Measurements from ENCODE around the gene GSN. TPM values are rescaled to one million over a fixed set of nuclear protein-coding genes. Genes with fewer than 3 reads are reported as not detected.

The GSN gene
- total RNA-seq, 2 donors from 2014 or later, result 57.0 to 77.2 TPM

DNA sequence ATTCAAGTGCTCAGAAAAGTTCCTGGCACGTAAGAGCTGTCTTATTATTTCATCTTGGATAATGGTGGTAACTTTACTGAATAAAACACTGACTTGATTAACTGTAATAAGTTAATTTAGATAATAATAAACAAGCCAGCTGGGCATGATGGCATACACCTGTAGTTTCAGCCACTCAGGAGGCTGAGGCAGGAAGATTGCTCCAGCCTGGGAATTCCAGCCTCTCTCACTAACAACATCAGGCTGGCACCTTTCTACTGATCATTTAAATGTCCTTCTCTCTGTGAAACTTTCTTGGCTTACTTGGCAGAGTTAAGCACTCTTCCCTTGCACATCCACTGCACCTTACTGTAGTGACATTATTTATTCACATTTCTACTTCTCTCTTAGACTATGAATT is 82.1 kb downstream of the GSN start:
- Mint-ChIP-seq H3K4me3 (no peak overlapping the region), H3K36me3 (ENCODE audit: low read depth) (peaks cover 10% of the 10 kb centered on the region), H3K27ac (no peak overlapping the region), H3K27me3 (ENCODE audit: insufficient read depth) (no peaks in the 10 kb centered on the region), H3K4me1 (peaks cover 24% of the 10 kb centered on the region), H3K9me3 (no peaks in the 10 kb centered on the region)
- no peak overlapping the region for H3K4me3 ChIP-seq (ENCODE audit: low read length)
- H3K9me3 ChIP-seq (ENCODE audit: control insufficient read depth, low read length), result no peaks in the 10 kb centered on the region
- no peaks in the 10 kb centered on the region for H3K27me3 ChIP-seq (ENCODE audit: control insufficient read depth, insufficient read depth, low read length, poor library complexity, severe bottlenecking)
- DNase-seq, result no peak
- H3K4me1 ChIP-seq (ENCODE audit: control insufficient read depth, insufficient read depth, low read length), result peaks cover 10% of the 10 kb centered on the region
- no peaks in the 10 kb centered on the region for H3K36me3 ChIP-seq (ENCODE audit: control insufficient read depth, insufficient read depth, low read length)
- no peak overlapping the region for H3K27ac ChIP-seq (ENCODE audit: low read depth, low read length)
- 100% methylated on average over 1 of the region's 1 CpG for WGBS, 2 experiments (ENCODE audit: insufficient coverage in 1 of 2, insufficient read length in 1 of 2)
- H3K9ac ChIP-seq (ENCODE audit: extremely low read depth, low read length, poor library complexity, severe bottlenecking), result no peak overlapping the region
- TF ChIP-seq, protein P1, sequence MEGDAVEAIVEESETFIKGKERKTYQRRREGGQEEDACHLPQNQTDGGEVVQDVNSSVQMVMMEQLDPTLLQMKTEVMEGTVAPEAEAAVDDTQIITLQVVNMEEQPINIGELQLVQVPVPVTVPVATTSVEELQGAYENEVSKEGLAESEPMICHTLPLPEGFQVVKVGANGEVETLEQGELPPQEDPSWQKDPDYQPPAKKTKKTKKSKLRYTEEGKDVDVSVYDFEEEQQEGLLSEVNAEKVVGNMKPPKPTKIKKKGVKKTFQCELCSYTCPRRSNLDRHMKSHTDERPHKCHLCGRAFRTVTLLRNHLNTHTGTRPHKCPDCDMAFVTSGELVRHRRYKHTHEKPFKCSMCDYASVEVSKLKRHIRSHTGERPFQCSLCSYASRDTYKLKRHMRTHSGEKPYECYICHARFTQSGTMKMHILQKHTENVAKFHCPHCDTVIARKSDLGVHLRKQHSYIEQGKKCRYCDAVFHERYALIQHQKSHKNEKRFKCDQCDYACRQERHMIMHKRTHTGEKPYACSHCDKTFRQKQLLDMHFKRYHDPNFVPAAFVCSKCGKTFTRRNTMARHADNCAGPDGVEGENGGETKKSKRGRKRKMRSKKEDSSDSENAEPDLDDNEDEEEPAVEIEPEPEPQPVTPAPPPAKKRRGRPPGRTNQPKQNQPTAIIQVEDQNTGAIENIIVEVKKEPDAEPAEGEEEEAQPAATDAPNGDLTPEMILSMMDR (conservative IDR thresholded peaks at IDR 0.05), result no peak

DNA sequence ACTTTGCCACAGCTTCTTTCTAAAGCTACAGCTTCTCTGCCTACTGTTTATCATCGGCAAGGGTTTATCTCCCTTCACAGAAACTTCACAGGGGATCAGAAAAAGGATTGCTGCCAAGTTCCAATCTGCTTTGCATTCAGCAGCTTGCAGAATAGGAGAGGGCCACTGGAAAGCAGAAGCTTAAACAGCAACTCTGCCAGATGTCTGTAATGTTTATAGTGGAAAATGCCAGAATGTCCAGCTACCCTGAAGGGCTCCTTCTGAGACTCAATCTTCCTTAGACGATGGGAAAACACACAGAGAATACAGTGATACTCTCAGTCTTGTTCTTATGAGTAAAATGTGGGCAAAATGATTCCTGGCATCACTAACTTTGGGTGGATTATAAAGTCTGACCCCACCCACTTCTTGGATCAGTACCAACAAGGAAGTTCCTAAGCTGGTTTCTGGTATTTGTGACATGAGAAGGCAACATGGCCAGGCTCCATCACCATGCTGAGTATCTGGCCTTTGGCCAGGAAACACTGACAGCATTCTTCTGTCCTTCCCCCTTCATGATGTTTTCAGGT is 83.1 kb downstream of the GSN start:
- WGBS, 2 experiments (ENCODE audit: insufficient coverage in 1 of 2, insufficient read length in 1 of 2), result 77 to 82% methylated on average over 2 of the region's 2 CpGs
- TF ChIP-seq, protein P1 (conservative IDR thresholded peaks at IDR 0.05), result no peak
- Mint-ChIP-seq H3K27ac (no peak overlapping the region), H3K4me3 (no peak overlapping the region), H3K9me3 (no peaks in the 10 kb centered on the region), H3K36me3 (ENCODE audit: low read depth) (peaks cover 10% of the 10 kb centered on the region), H3K4me1 (peaks cover 24% of the 10 kb centered on the region), H3K27me3 (ENCODE audit: insufficient read depth) (no peaks in the 10 kb centered on the region)
- no peak for DNase-seq
- Histone ChIP-seq H3K36me3 (ENCODE audit: control insufficient read depth, insufficient read depth, low read length) (no peaks in the 10 kb centered on the region), H3K27me3 (ENCODE audit: control insufficient read depth, insufficient read depth, low read length, poor library complexity, severe bottlenecking) (no peaks in the 10 kb centered on the region), H3K9ac (ENCODE audit: extremely low read depth, low read length, poor library complexity, severe bottlenecking) (no peak overlapping the region), H3K9me3 (ENCODE audit: control insufficient read depth, low read length) (no peaks in the 10 kb centered on the region), H3K4me1 (ENCODE audit: control insufficient read depth, insufficient read depth, low read length) (peaks cover 10% of the 10 kb centered on the region), H3K27ac (ENCODE audit: low read depth, low read length) (no peak overlapping the region), H3K4me3 (ENCODE audit: low read length) (no peak overlapping the region)

DNA sequence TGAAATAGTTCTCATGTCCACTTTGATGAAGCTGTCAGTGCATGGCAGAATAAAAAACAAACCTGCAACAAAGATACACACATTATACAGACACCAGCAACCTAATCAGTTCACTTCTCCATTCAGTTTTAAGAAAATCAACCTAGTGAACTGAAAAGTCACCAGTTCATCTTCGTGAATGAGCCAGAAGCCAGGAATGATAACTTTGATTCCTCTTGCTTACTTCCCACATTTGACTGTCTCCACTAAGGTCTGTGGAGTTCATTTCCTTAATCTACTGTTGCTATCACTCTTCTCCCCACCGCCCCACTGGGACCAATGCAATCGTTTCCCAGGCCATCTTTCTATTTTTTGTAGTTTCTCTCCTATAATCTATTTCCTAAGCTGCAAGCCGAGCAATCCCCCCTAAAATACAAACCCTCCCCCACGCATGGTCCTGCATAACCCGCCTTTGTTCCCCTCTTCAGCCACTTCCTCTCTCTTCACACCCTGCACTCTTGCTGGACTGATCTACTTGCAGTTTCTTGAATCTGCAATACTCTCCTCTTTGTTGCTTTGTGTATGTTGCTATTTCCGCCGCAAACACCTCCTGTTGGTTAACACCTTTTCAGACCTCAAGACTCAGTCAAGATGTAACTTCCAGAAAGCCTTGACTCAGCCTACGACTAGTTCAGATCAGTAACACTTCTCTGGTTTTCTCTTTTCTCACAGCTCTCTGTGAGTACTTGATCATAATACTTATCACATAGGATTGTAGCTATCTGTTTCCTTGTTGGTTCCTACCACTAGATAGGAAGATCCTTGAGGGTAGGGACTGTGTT is 85.5 kb downstream of the GSN start:
- DNase-seq, result no peak
- WGBS, 2 experiments (ENCODE audit: insufficient coverage in 1 of 2, insufficient read length in 1 of 2), result 81% methylated on average over 5 to 9 of the region's 9 CpGs
- TF ChIP-seq, protein P1 (conservative IDR thresholded peaks at IDR 0.05), result no peak
- peaks cover 7% of the 10 kb centered on the region for H3K36me3 Mint-ChIP-seq (ENCODE audit: low read depth)
- Histone ChIP-seq H3K27ac (ENCODE audit: low read depth, low read length) (no peak overlapping the region), H3K27me3 (ENCODE audit: control insufficient read depth, insufficient read depth, low read length, poor library complexity, severe bottlenecking) (no peaks in the 10 kb centered on the region), H3K9me3 (ENCODE audit: control insufficient read depth, low read length) (no peaks in the 10 kb centered on the region), H3K9ac (ENCODE audit: extremely low read depth, low read length, poor library complexity, severe bottlenecking) (no peak overlapping the region), H3K4me3 (ENCODE audit: low read length) (no peak overlapping the region), H3K4me1 (ENCODE audit: control insufficient read depth, insufficient read depth, low read length) (peaks cover 10% of the 10 kb centered on the region), H3K36me3 (ENCODE audit: control insufficient read depth, insufficient read depth, low read length) (no peaks in the 10 kb centered on the region)
- H3K9me3 Mint-ChIP-seq, result no peaks in the 10 kb centered on the region
- H3K4me3 Mint-ChIP-seq, result no peak overlapping the region
- no peaks in the 10 kb centered on the region for H3K27me3 Mint-ChIP-seq (ENCODE audit: insufficient read depth)
- H3K4me1 Mint-ChIP-seq, result peaks cover 24% of the 10 kb centered on the region
- H3K27ac Mint-ChIP-seq, result peak overlapping the region; percentile 72

Data from endodermal cell (in vitro differentiated cells).